ENCODE results near the gene BICC1. TPM values are rescaled to one million over a fixed set of nuclear protein-coding genes. Genes with fewer than 3 reads are reported as not detected.

The BICC1 gene
- total RNA-seq, 1 experiment from 2014 or later, result 0.38 TPM

DNA sequence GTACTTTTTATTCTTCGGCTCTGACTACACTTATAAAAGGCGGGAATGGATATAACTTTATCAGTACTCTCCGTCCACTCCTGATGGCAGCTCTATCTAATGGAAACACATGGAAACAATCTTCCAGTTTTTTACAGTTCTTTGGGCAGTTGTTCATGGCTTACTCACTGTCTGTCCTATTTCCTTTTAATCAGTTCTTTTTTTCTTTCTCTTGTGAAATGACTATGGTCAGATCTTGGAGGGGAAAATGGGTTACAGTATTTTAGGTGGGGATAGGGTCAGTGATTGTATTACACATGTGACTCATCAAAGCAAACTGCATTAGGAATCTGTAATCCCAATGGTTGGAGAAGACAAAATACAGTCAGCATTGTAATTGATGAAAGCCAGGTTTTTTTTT, 112.4 kb downstream of the BICC1 start:
- no peak for DNase-seq
- H3K4me3 ChIP-seq (ENCODE audit: insufficient read depth, low read depth, low read length), result no peak overlapping the region
- H3K27me3 ChIP-seq (ENCODE audit: control insufficient read depth, insufficient read depth, low read length), result no peaks in the 10 kb centered on the region
- H3K36me3 ChIP-seq (replicated peaks; ENCODE audit: control insufficient read depth, insufficient read depth, low read length), result no peaks in the 10 kb centered on the region

GRCh38 chr10:58627392-58627791, 114.7 kb downstream of the BICC1 start:
- Histone ChIP-seq H3K36me3 (replicated peaks; ENCODE audit: control insufficient read depth, insufficient read depth, low read length) (no peaks in the 10 kb centered on the region), H3K27me3 (ENCODE audit: control insufficient read depth, insufficient read depth, low read length) (no peaks in the 10 kb centered on the region), H3K4me3 (ENCODE audit: insufficient read depth, low read depth, low read length) (no peak overlapping the region)
- DNase-seq, result no peak

GRCh38 chr10:58631715-58632114, 119.0 kb downstream of the BICC1 start:
- DNase-seq, result no peak
- no peak overlapping the region for H3K4me3 ChIP-seq (ENCODE audit: insufficient read depth, low read depth, low read length)
- no peaks in the 10 kb centered on the region for H3K36me3 ChIP-seq (replicated peaks; ENCODE audit: control insufficient read depth, insufficient read depth, low read length)
- no peaks in the 10 kb centered on the region for H3K27me3 ChIP-seq (ENCODE audit: control insufficient read depth, insufficient read depth, low read length)

DNA sequence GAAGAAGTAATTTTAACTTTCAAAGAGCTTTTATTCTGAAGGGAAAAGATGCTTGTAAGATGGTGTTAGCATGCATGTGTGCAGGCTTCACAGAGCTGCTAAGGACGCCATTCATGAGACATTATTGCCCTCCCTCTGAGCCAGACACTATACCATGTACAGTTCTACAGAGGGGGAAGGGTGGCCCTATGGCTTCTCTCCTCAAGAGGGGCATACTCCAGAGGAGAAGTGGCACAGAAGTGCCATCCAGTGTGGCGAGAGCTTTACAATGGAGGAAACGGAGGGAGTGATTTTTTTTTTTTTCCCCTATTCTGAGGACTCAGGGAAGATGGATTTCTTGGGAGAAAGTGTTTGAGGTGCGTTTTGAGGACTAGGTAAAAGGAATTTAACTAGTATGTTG, 119.5 kb downstream of the BICC1 start:
- DNase-seq, result no peak
- Histone ChIP-seq H3K4me3 (ENCODE audit: insufficient read depth, low read depth, low read length) (no peak overlapping the region), H3K27me3 (ENCODE audit: control insufficient read depth, insufficient read depth, low read length) (no peaks in the 10 kb centered on the region), H3K36me3 (replicated peaks; ENCODE audit: control insufficient read depth, insufficient read depth, low read length) (no peaks in the 10 kb centered on the region)

DNA sequence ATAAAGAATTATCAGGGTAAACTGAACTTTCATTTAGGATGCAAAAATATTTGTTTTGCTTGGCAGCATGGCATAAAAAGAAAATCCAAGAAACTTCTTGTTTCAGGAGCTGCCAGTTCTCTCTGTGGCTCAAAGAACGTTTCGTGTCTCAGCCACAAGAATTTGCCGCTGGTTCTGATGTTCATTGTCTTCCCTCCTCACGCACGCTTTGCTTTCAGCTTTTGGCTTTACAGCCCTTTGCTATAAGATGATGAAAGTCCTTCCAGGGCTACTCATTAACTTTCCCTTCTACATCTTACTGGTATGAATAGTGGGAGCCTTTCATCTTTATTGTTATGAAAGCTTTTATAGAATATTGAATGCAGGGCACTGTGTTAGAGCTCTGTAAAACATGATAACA, 124.7 kb downstream of the BICC1 start:
- DNase-seq, result no peak
- H3K36me3 ChIP-seq (replicated peaks; ENCODE audit: control insufficient read depth, insufficient read depth, low read length), result no peaks in the 10 kb centered on the region
- no peak overlapping the region for H3K4me3 ChIP-seq (ENCODE audit: insufficient read depth, low read depth, low read length)
- H3K27me3 ChIP-seq (ENCODE audit: control insufficient read depth, insufficient read depth, low read length), result no peaks in the 10 kb centered on the region

- Histone ChIP-seq H3K4me3 (ENCODE audit: insufficient read depth, low read depth, low read length) (no peak overlapping the region), H3K36me3 (replicated peaks; ENCODE audit: control insufficient read depth, insufficient read depth, low read length) (no peaks in the 10 kb centered on the region), H3K27me3 (ENCODE audit: control insufficient read depth, insufficient read depth, low read length) (no peaks in the 10 kb centered on the region)
- DNase-seq, result no peak
Measured at GRCh38 chr10:58638388-58638787, 125.7 kb downstream of the BICC1 start.

DNA sequence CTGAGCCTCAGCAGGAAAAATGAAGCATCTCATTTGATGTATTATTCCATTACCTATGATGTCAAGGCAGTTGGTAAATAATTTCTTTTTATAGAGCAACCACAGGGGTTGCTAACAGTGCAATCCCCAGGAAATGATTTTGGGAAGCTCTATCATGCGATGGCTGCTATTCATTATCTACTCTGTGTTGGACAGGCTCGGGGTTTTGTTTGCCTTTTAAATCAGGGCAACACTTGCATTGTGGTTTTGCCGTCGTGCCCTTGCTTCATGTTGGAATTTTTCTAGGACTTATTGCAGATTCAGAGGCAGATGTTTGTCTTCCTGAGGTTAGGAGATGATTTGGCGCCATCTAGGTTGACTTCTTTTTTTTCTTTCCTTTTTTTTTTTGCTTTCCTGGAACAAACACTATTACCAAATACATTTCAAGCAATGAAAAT, 128.4 kb downstream of the BICC1 start:
- DNase-seq, result peak; percentile 12
- Histone ChIP-seq H3K4me3 (ENCODE audit: insufficient read depth, low read depth, low read length) (no peak overlapping the region), H3K27me3 (ENCODE audit: control insufficient read depth, insufficient read depth, low read length) (no peaks in the 10 kb centered on the region), H3K36me3 (replicated peaks; ENCODE audit: control insufficient read depth, insufficient read depth, low read length) (no peaks in the 10 kb centered on the region)

DNA sequence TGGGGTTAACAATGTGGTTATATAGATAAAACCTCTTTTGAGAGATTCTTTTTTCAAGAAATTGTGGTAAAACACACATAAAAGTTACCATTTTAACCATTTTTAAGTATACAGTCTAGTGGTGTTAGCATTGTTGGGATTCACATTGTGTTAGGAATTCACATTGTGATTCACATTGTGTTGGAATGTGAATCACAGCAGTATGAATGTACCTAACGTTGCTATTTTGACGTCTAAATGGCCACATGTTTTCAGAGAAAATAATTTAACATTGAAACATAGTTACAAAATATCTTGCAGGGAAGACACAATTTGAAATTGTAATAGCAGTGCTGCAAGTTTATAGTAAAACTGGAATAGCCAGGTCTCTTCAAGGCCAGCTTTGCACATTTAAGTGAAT, 129.0 kb downstream of the BICC1 start:
- no peaks in the 10 kb centered on the region for H3K27me3 ChIP-seq (ENCODE audit: control insufficient read depth, insufficient read depth, low read length)
- no peaks in the 10 kb centered on the region for H3K36me3 ChIP-seq (replicated peaks; ENCODE audit: control insufficient read depth, insufficient read depth, low read length)
- DNase-seq, result no peak
- H3K4me3 ChIP-seq (ENCODE audit: insufficient read depth, low read depth, low read length), result no peak overlapping the region

DNA sequence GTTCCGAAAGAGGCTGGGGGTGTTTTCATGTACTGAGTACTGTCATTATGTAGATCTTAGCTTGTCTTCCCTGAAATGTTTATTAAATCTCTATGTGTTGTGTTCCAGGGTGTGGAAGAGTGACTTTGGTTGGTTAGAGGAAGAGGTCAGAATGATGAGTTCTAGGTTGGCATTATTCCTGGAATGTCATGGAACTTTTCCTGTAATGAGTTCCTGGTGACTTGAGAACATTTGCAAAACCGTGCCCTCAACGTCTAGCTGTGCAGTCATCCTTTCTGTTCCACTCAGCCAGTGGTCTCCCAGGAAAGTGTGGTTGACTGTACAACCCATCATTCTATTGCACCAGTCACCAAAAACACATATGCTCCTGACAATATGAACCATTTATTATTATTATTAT, 129.6 kb downstream of the BICC1 start:
- H3K4me3 ChIP-seq (ENCODE audit: insufficient read depth, low read depth, low read length), result no peak overlapping the region
- no peaks in the 10 kb centered on the region for H3K36me3 ChIP-seq (replicated peaks; ENCODE audit: control insufficient read depth, insufficient read depth, low read length)
- H3K27me3 ChIP-seq (ENCODE audit: control insufficient read depth, insufficient read depth, low read length), result no peaks in the 10 kb centered on the region
- no peak for DNase-seq

GRCh38 chr10:58642916-58643428, 130.3 kb downstream of the BICC1 start:
- no peak overlapping the region for H3K4me3 ChIP-seq (ENCODE audit: insufficient read depth, low read depth, low read length)
- no peaks in the 10 kb centered on the region for H3K27me3 ChIP-seq (ENCODE audit: control insufficient read depth, insufficient read depth, low read length)
- no peak for DNase-seq
- H3K36me3 ChIP-seq (replicated peaks; ENCODE audit: control insufficient read depth, insufficient read depth, low read length), result no peaks in the 10 kb centered on the region

GRCh38 chr10:58644311-58644710, 131.6 kb downstream of the BICC1 start:
- H3K4me3 ChIP-seq (ENCODE audit: insufficient read depth, low read depth, low read length), result no peak overlapping the region
- no peak for DNase-seq

GRCh38 chr10:58645416-58646146, 132.9 kb downstream of the BICC1 start:
- DNase-seq, result no peak
- Histone ChIP-seq H3K4me3 (ENCODE audit: insufficient read depth, low read depth, low read length) (no peak overlapping the region), H3K27me3 (ENCODE audit: control insufficient read depth, insufficient read depth, low read length) (no peaks in the 10 kb centered on the region), H3K36me3 (replicated peaks; ENCODE audit: control insufficient read depth, insufficient read depth, low read length) (no peaks in the 10 kb centered on the region)

More at GRCh38 chr10:58644311-58644710, 131.6 kb downstream of the BICC1 start:
- Histone ChIP-seq H3K27me3 (ENCODE audit: control insufficient read depth, insufficient read depth, low read length) (no peaks in the 10 kb centered on the region), H3K36me3 (replicated peaks; ENCODE audit: control insufficient read depth, insufficient read depth, low read length) (no peaks in the 10 kb centered on the region)

DNA sequence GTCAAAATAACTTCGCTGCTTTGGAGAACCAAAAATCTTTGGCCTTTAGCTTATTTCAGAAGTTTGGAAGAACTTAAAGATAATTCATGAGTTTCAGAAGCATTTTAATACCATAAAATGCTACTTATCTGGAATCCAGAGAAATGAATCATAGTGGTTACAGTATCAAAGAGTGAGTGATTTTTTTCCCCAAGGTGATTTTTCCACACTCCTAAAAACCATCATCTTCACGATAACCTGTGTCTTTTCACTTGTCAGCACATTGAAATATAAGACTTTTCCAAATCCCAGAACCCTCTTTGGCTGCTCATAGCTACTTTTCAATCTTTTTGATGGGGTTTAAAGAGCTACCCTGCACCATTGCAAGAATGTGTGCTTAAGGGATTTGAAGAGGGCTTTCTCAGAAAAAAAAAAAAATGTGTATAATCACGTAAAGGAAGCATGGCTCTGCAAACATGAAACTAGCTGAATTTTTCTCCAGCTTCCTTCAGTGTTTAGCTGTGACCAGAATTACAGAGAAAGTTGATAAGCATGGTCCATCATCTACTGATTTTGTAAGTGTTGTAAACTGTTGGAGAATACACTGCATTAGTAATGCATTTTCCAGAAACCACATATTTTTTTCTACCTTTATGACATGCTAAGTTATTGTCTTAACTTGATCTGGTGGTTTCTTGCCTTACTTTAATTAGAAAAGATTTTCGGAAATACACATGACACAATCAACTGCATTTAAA, 134.9 kb downstream of the BICC1 start:
- H3K27me3 ChIP-seq (ENCODE audit: control insufficient read depth, insufficient read depth, low read length), result no peaks in the 10 kb centered on the region
- no peaks in the 10 kb centered on the region for H3K36me3 ChIP-seq (replicated peaks; ENCODE audit: control insufficient read depth, insufficient read depth, low read length)
- no peak overlapping the region for H3K4me3 ChIP-seq (ENCODE audit: insufficient read depth, low read depth, low read length)
- no peak for DNase-seq

DNA sequence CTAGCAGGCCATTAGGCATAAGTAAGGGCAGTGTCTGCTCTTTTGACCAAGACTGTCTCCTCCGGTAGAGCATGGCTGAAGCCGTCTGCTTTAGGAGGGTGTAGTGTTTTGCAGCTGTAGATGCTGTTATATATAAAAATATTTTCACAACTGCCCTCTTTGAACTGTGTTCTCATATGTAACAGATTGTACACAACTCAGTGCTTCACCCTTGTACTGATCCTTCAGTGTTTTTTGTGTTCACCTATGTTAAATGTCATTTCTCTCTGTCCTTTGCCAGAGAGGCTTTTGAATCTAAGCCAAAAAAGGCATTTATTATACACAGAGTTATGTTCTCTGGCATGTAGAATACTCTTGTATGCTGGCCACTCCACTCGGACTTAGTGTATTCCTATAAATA, 135.5 kb downstream of the BICC1 start:
- H3K27me3 ChIP-seq (ENCODE audit: control insufficient read depth, insufficient read depth, low read length), result no peaks in the 10 kb centered on the region
- H3K4me3 ChIP-seq (ENCODE audit: insufficient read depth, low read depth, low read length), result no peak overlapping the region
- H3K36me3 ChIP-seq (replicated peaks; ENCODE audit: control insufficient read depth, insufficient read depth, low read length), result no peaks in the 10 kb centered on the region
- DNase-seq, result no peak

GRCh38 chr10:58651040-58651439, 138.4 kb downstream of the BICC1 start:
- Histone ChIP-seq H3K27me3 (ENCODE audit: control insufficient read depth, insufficient read depth, low read length) (no peaks in the 10 kb centered on the region), H3K4me3 (ENCODE audit: insufficient read depth, low read depth, low read length) (no peak overlapping the region), H3K36me3 (replicated peaks; ENCODE audit: control insufficient read depth, insufficient read depth, low read length) (no peaks in the 10 kb centered on the region)
- no peak for DNase-seq
